Neutrophil (primary cell): ENCODE results near the gene MLPH.

Source experiments
- H3K27ac ChIP-seq: fragments of 200-600 bp; sonication (generic); 2 replicates; pipeline ENCODE4 v1.5.1; 2016; ENCODE audit warnings: mild to moderate bottlenecking, moderate library complexity
- H3K27me3 ChIP-seq: fragments of 200-600 bp; sonication (generic); 2 replicates; pipeline ENCODE4 v1.6.0; 2016; ENCODE audit warnings: mild to moderate bottlenecking
- H3K36me3 ChIP-seq: fragments of 200-600 bp; sonication (generic); 2 replicates; pipeline ENCODE4 v1.5.1; 2017
- H3K4me1 ChIP-seq, 2 experiments: fragments of 200-600 bp in 1 of 2; sonication (generic) in 1 of 2; 1 replicate in 1 of 2; 2 replicates in 1 of 2; pipeline versions ENCODE4 v1.5.1 to v1.6.1; 2013 to 2016; ENCODE audit warnings: low read depth in 1 of 2, low read length in 1 of 2, mild to moderate bottlenecking in 1 of 2, moderate library complexity in 1 of 2; ENCODE audit not compliant: control insufficient read depth in 1 of 2, insufficient read depth in 1 of 2
- H3K4me3 ChIP-seq, 2 experiments: fragments of 200-600 bp in 1 of 2; sonication (generic) in 1 of 2; 1 replicate in 1 of 2; 2 replicates in 1 of 2; pipeline ENCODE4 v1.5.1; 2013 to 2016; ENCODE audit warnings: low read depth in 1 of 2, low read length in 1 of 2, mild to moderate bottlenecking in 1 of 2, moderate library complexity in 1 of 2
- H3K9me3 ChIP-seq: fragments of 200-600 bp; sonication (generic); 2 replicates; pipeline ENCODE4 v1.5.1; 2016
- CTCF ChIP-seq: fragments of 200-600 bp; sonication (generic); IDR thresholded peaks from 2 replicates; pipeline ENCODE4 v1.5.1; 2016; ENCODE audit warnings: antibody characterized with exemption

Gene MLPH

GRCh38 chr2:237533668-237534161 is 46.7 kb downstream of the MLPH start:
- Histone ChIP-seq H3K4me1 (peaks cover 0 to 3% of the 10 kb centered on the region in 2 experiments), H3K36me3 (no peaks in the 10 kb centered on the region), H3K4me3 (no peak overlapping the region), H3K9me3 (no peaks in the 10 kb centered on the region), H3K27me3 (no peaks in the 10 kb centered on the region), H3K27ac (no peak overlapping the region)
- no peak for TF ChIP-seq CTCF

DNA sequence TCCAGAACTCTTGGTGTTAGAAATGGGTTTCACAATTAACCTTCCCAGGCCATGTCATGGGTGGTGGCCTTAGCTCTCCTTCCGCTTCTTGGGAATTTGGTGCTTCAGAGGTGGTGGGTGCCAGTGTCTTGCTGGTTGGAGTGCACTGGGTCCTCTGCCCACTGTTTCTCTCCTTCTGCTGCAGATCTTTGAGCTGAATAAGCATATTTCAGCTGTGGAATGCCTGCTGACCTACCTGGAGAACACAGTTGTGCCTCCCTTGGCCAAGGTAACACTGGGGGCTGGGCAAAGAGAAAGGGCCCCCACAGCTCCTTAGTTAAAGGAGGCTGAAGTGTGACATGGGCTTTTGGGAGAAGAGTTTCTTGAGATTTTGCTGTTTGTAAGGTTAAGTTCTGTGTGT is 47.3 kb downstream of the MLPH start:
- Histone ChIP-seq H3K9me3 (no peaks in the 10 kb centered on the region), H3K27ac (no peak overlapping the region), H3K4me3 (no peak overlapping the region), H3K36me3 (no peaks in the 10 kb centered on the region), H3K4me1 (peaks cover 0 to 3% of the 10 kb centered on the region in 2 experiments), H3K27me3 (no peaks in the 10 kb centered on the region)
- no peak for TF ChIP-seq CTCF

- peaks cover 0 to 3% of the 10 kb centered on the region in 2 experiments for H3K4me1 ChIP-seq
- H3K27me3 ChIP-seq, result no peaks in the 10 kb centered on the region
- TF ChIP-seq CTCF, result no peak
- H3K36me3 ChIP-seq, result no peaks in the 10 kb centered on the region
- H3K27ac ChIP-seq, result no peak overlapping the region
- H3K4me3 ChIP-seq, result no peak overlapping the region
- no peaks in the 10 kb centered on the region for H3K9me3 ChIP-seq
These were observed 48.5 kb downstream of the MLPH start for GRCh38 chr2:237535385-237536082.

GRCh38 chr2:237536083-237536415 is 49.0 kb downstream of the MLPH start:
- H3K27me3 ChIP-seq, result no peaks in the 10 kb centered on the region
- peaks cover 0 to 3% of the 10 kb centered on the region in 2 experiments for H3K4me1 ChIP-seq
- TF ChIP-seq CTCF, result no peak
- no peak overlapping the region for H3K27ac ChIP-seq
- no peaks in the 10 kb centered on the region for H3K9me3 ChIP-seq
- H3K36me3 ChIP-seq, result no peaks in the 10 kb centered on the region
- H3K4me3 ChIP-seq, result no peak overlapping the region

GRCh38 chr2:237536617-237537016 is 49.6 kb downstream of the MLPH start:
- Histone ChIP-seq H3K4me3 (no peak overlapping the region), H3K4me1 (peaks cover 0 to 3% of the 10 kb centered on the region in 2 experiments), H3K27me3 (no peaks in the 10 kb centered on the region), H3K27ac (no peak overlapping the region), H3K9me3 (no peaks in the 10 kb centered on the region), H3K36me3 (no peaks in the 10 kb centered on the region)
- no peak for TF ChIP-seq CTCF
